GM15510 (cell line): ENCODE data around the gene SERINC2.

Experiments
- POLR2A ChIP-seq: IDR thresholded peaks from 3 replicates; pipeline ENCODE4 v1.6.1; 2011; ENCODE audit warnings: borderline replicate concordance; ENCODE audit not compliant: insufficient read length; ENCODE audit errors: extremely low read depth

The SERINC2 gene

GRCh38 chr1:31412732-31413404 lies at the start of gene SERINC2:
TSS of gene SERINC2 (plus strand) at chr1:31413213. CDS start at chr1:31413266, 53 bp downstream.
- no peak for TF ChIP-seq POLR2A

DNA sequence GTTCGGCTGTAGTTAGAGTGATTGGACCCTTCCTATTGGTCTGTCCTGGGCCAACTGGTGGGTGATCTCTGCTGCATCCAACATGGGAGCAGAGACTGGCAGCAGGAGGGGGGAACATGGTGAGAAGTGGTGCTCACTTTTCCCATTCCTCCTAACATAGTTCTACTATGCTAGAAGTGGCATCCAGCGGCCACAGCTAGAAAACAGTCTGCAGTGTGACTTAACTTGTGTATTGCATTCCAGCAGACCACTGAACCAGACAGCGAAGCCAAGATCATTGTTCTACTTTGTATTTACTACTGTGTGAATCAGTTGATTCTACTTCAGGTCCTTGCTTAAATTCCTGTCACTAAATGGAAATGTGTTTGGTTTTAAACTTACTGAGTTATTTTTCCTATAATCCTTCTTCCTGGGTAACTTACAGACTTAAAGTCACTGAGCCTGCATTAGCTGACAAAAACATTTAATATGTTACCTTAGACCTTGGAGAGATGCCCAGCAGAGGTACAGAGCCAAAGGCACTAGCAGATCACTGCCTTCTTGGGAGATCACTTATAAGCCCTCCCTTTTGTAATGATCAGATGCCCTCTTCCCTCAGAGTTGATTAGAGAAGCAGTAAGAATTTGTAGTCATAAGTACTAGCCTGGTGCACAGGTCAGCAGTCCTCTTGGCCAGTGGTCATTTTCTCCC lies 48.3 kb upstream of the SERINC2 start:
- TF ChIP-seq POLR2A = no peak

DNA sequence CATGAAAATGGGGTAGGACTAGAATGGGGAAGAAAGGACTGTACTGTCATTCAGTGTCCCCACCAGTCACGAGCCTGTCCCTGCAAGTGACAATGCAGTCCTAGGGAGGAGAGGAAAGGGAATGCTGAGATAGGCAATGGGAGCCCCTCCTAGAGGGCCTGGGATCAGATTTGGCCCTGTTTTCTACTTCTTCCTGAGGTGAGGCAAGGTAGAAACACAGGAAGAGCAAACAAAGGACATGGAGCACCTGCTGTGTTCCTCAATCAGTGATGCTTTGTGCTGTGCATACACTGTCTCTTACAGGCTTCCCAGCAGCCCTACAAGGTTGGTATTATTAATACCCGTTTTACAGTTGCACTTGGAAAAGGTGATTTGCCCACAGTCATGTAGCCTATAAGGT lies 46.2 kb upstream of the SERINC2 start:
- no peak for TF ChIP-seq POLR2A

- no peak for TF ChIP-seq POLR2A
Observed at GRCh38 chr1:31368611-31369107, 44.4 kb upstream of the SERINC2 start.

GRCh38 chr1:31370021-31370420 lies 43.0 kb upstream of the SERINC2 start:
- TF ChIP-seq POLR2A = no peak

DNA sequence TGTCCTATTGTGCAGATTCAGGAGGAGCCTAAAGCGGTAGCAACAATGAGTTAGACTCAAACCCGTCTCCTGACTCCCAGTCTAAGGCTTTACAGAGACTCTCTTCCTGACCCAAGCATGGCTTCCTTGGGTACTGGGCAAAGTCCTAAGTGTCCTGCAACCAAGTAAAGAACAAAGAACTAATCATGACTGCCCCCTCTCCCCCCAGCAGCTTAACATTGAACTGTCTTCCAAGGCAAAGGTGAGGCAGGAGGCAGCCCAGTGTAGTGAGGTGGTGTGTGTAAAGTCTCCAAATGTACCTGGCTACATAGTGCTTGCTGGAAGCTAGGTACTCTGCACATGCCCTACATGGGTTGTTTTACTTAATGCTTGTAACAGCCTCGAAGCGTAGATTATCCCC lies 42.4 kb upstream of the SERINC2 start:
- TF ChIP-seq POLR2A = no peak

DNA sequence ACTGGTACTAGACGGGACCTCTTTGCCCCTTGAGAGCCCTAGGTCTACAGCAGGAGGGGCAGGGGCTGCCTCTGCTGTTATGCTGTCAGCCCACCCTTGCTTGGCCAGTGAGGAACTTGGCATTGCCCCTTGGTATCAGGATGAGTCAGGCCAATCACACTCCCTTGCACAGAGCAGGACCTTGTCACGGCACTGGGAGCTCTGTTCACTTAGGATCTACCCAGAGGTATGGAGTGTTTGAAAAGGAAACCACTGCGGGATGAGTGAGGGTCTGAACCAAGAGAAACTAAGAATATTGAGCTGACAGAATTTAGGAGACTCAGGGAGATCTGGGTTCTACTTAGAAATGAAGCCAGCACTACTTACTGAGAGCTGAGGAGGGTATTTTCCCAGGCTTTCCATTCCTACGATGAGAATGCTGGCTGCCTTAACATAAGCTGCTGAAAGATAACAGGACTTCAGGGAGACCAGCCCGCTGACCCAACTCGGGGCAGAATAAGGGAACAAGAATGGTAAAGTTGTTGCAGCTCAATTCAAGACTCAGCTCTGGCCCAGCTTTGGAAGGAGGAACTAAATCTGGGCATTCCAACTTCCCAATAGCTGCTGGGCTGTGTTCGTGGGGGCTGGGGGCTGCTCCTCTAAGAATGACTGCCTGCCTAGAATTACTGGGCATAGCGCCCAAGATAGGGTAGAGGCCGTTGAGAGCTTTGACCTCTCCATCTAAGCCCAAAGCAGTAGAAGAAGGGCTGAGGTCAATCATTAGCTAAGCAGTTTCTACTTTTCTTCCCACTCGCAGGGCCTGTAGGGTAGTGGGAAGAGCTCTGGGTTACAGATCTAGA lies 41.7 kb upstream of the SERINC2 start:
- no peak for TF ChIP-seq POLR2A

- TF ChIP-seq POLR2A = no peak
Observed at GRCh38 chr1:31372051-31372450, 41.0 kb upstream of the SERINC2 start.

DNA sequence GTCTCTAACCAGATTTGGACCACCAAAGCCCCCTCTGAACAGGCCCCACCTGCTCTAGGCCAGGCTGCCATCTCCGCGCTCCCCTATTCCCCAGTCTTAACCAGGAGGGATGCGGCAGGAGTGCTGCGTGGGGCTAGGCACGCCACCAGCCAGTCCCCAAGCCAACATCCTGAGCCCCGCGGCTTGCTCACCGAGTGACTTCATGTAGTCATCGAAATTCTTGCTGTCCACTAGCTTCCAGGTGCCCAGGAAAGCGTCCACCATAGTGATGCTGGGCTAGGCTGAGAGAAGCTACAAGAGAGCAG lies 40.3 kb upstream of the SERINC2 start:
- no peak for TF ChIP-seq POLR2A

DNA sequence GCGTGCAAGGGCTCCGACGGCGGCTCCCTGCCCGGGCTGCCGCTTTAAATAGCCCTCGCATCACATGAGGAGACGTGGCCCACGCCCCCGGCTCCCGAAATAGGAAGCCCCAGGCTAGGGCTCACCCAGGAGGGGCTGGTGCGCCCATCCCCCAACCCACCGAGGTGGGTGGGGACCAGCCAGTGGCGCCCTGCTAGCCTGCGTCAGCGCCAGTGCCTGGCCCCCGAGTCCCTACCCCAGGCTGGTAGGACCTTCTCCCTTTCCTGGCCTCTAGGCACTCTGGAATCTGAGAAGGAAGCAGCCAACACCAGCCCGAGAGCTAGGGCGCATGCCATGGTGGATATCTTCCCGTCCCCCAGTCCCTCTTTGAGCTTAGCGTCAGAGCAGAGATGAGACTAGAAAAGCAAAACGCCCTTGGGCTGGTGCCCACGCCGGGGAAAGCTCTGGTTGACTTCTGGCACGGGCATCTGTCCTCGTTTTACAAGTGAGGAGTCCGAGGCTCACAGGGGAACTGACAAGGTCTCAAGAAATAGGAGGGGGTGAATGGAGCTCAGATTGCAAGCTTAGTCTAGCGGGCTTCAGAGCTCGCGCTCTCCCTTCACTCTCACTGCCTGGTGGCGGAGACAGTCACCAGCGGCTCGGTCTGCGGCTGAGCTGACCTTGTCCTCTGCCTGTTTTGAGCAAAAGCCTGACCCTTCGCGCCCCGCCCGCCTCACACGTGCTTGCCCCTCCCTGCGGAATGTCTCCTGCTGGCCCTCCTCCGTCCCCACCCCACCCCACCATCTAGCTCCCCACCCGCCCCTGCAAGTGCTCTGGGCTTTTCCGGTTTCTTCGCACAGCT lies 39.7 kb upstream of the SERINC2 start, which contains the start of gene FABP3:
FABP3 (minus strand) TSS at position 21 of the 841 bp plus-strand sequence. CDS start 62 bp downstream, outside the sequence.
- no peak for TF ChIP-seq POLR2A

- no peak for TF ChIP-seq POLR2A
Observed at GRCh38 chr1:31373897-31374486, 39.0 kb upstream of the SERINC2 start.

DNA sequence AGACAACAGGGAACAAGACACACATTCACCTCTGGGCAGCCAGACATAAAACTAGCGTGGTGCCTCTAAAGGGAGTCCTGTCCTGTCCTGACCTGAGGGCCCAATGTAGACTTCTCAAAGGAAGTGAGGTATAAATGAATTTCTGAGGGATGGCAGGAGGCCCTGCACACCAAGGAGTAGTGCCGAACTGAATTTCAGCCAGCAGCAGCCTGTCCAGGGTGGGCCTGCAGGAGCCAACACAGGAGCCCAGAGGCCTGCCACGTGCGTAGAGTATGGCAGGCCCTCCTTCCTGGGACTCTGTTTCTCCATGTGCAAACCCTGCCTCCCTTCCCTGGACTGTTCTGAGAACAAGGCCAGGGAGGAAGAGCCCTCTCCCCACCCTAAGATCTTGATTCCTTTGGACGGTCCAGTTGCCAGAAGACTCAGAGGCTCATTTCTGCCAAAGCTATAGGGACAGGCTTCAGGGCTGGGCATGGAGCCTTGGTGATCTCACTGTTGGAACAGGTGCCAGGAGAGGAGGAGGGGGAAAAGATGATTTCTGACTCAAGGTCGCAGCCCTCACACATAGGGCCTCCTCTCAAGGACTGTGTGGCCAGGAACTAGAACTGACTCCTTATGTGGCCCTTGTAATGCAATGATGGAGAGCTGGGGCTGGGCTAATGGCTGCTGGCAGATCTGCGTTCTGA lies 38.4 kb upstream of the SERINC2 start:
- no peak for TF ChIP-seq POLR2A

DNA sequence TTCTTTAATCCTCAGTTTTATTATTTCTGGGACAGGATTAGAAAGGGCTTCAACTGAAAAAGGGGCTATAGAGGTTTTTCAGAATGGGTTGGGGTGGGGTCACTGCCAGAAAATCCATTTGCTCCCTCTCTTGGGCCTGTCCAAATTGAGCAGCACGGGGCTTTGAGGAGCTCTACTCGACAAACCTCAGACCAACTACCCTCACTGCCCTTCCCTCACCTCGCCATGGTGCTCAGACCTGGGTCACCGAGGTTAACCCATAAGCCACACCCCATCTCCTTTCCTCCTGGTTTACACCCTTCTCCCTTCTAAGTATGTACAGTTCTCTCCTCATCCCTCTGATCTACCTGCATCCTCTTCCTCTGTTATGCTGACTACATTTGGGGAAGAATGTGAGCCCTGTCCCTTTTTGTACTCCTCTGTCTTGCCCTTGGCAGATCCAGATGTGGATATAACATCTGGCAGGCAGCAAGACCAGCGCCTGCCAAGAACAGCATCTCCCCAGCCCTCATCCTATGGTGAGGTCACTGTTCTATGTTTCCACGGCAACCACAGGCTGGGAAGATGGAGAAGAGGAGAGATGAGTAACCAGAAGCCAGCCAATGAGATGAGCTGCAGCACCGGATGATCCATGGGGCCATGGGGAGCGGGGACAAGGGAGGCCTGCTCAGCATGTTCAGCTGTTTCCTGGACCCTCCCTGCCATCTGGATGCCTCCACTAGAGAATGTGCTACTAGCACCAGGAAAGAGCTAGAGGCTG lies 36.5 kb upstream of the SERINC2 start:
- TF ChIP-seq POLR2A = no peak
